Measurements from ENCODE around the gene DBNDD2.

DNA sequence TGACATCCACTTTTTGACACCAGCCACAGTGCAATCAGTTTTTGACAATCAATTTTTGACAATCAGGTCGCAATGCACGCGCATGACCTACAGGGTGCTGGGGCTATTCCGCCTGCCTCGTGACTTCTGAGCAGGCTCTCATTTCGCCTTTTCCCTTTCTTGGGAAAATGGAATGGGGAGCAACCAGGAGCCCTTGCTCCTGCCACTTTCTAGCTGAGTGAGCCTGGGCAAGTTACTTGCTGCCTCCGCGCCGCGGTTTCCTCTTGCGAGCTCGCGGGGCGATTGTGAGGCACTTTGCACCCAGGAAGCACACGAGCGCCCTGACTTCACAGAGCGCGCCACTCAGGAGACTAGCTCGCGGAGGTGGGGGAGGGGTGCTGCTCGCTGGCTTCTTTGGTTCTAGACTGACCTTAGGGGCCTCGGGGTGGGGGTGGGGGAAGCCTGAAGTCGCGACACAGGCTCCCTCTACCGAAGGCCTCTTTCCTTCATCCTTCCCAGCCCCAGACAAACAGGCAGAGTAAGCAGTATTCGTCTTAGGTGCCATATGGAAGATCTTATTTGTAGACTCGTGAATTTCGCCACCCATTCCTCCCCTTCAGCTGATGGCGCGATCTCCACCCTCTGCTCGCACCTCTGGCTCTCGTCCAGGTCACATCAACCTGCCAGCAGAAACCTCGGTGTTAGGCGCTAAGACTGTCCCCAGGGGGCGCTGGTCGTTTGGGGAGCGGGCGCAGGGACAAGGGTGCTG is 34.6 kb upstream of the DBNDD2 start:
- TF ChIP-seq, protein P1, sequence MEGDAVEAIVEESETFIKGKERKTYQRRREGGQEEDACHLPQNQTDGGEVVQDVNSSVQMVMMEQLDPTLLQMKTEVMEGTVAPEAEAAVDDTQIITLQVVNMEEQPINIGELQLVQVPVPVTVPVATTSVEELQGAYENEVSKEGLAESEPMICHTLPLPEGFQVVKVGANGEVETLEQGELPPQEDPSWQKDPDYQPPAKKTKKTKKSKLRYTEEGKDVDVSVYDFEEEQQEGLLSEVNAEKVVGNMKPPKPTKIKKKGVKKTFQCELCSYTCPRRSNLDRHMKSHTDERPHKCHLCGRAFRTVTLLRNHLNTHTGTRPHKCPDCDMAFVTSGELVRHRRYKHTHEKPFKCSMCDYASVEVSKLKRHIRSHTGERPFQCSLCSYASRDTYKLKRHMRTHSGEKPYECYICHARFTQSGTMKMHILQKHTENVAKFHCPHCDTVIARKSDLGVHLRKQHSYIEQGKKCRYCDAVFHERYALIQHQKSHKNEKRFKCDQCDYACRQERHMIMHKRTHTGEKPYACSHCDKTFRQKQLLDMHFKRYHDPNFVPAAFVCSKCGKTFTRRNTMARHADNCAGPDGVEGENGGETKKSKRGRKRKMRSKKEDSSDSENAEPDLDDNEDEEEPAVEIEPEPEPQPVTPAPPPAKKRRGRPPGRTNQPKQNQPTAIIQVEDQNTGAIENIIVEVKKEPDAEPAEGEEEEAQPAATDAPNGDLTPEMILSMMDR (IDR thresholded peaks at IDR 0.05) = peak; percentile 54 to 87 (median 79)
- no peak for TF ChIP-seq POLR2A (IDR thresholded peaks at IDR 0.05)

Data from thyroid gland (tissue), 4 donors.